Activated CD8-positive, alpha-beta T cell treated with anti-CD3 and anti-CD28 coated beads for 36 hours (primary cell): ENCODE results near the gene STXBP2. TPM values are rescaled to one million over a fixed set of nuclear protein-coding genes. Genes with fewer than 3 reads are reported as not detected.
A peak's percentile ranks its signal among the peaks of the same experiment; 100 is the strongest.

Experiments
- ATAC-seq: fragments of 200-7000 bp; cut with Tn5 transposase; one replicate; pipeline ENCODE4 v1.10.0; 2021; ENCODE audit warnings: mild to moderate bottlenecking, moderate library complexity
- CTCF ChIA-PET: fragments of 350-600 bp; sonication (Branson Sonifier 250); formaldehyde crosslinking; loops from one replicate; lab custom pipeline; 2021; ENCODE audit warnings: antibody characterized with exemption; lab: Charles Lee
- POLR2A ChIA-PET: fragments of 350-600 bp; sonication (Branson Sonifier 250); formaldehyde crosslinking; loops from one replicate; lab custom pipeline; 2021; ENCODE audit warnings: antibody characterized with exemption; lab: Charles Lee
- DNase-seq: peaks from one replicate; pipeline ENCODE4 v3.0.0-alpha.2; 2020
- H3K27ac Mint-ChIP-seq: one replicate; pipeline ENCODE4 v1.8.0; 2021; ENCODE audit warnings: mild to moderate bottlenecking, mixed read lengths
- H3K27me3 Mint-ChIP-seq: one replicate; pipeline ENCODE4 v1.8.0; 2021; ENCODE audit warnings: mixed read lengths
- H3K36me3 Mint-ChIP-seq: one replicate; pipeline ENCODE4 v1.8.0; 2021; ENCODE audit warnings: low read depth, mixed read lengths
- H3K4me1 Mint-ChIP-seq: one replicate; pipeline ENCODE4 v1.8.0; 2021; ENCODE audit warnings: low read depth, mixed read lengths
- H3K4me3 Mint-ChIP-seq: one replicate; pipeline ENCODE4 v1.8.0; 2021; ENCODE audit warnings: mild to moderate bottlenecking, moderate library complexity, mixed read lengths
- H3K9me3 Mint-ChIP-seq: one replicate; pipeline ENCODE4 v1.8.0; 2021; ENCODE audit warnings: mixed read lengths
- CTCF ChIP-seq: fragments of 200-600 bp; IDR thresholded peaks from one replicate; pipeline ENCODE4 v1.8.0; 2022; ENCODE audit warnings: antibody characterized with exemption, mild to moderate bottlenecking
- intact Hi-C: fragments of 100-400 bp; cut with micrococcal nuclease; formaldehyde crosslinking; loops from one replicate; pipeline ENCODE4 v1.10.0; 2022
- total RNA-seq, 2 experiments: library from RNA; stranded (reverse); gene quantifications; one replicate each; pipeline ENCODE4 v1.2.3, GENCODE V29; 2021

The STXBP2 gene
- total RNA-seq, 2 experiments from 2014 or later: 96.4 to 99.2 TPM

- Mint-ChIP-seq H3K4me1 (no peaks in the 10 kb centered on the region), H3K36me3 (peaks cover 23% of the 10 kb centered on the region), H3K4me3 (no peak overlapping the region), H3K9me3 (no peaks in the 10 kb centered on the region), H3K27ac (no peak overlapping the region), H3K27me3 (no peaks in the 10 kb centered on the region)
- DNase-seq (no peak), ATAC-seq (no peak)
- intact Hi-C loops: no loop called here
- no peak for TF ChIP-seq CTCF
- ChIA-PET POLR2A (interaction anchor here (0.6 to 1.4 kb wide), 3 partner anchors 13 to 385 kb away, joined by 3 to 4 read pairs (median 3); partner anchors contain the start of genes PCP2 and STXBP2), CTCF (no interaction called here)
These were observed 16.2 kb upstream of the STXBP2 start for GRCh38 chr19:7620442-7621412.

GRCh38 chr19:7622933-7623685, 13.8 kb upstream of the STXBP2 start:
- Mint-ChIP-seq H3K4me3 (no peak overlapping the region), H3K9me3 (no peaks in the 10 kb centered on the region), H3K27ac (no peak overlapping the region), H3K27me3 (no peaks in the 10 kb centered on the region), H3K36me3 (peaks cover 18% of the 10 kb centered on the region), H3K4me1 (peaks cover 11% of the 10 kb centered on the region)
- ChIA-PET POLR2A (interaction anchor here (1.0 kb wide), 1 partner anchor 10 kb away, joined by 4 read pairs; the partner anchor contains the start of gene PCP2), CTCF (interaction anchor here (0.6 kb wide), 1 partner anchor 246 kb away, joined by 3 read pairs; no protein-coding TSS in a partner anchor)
- TF ChIP-seq CTCF: no peak
- ATAC-seq (peak; percentile 74), DNase-seq (no peak)
- intact Hi-C loops: no loop called here

- no peak overlapping the region for H3K27ac Mint-ChIP-seq
- CTCF ChIA-PET: interaction anchor here (0.6 to 1.8 kb wide), 2 partner anchors 57 to 246 kb away, joined by 3 to 4 read pairs; partner anchors contain the start of gene TRAPPC5
These were observed 12.9 kb upstream of the STXBP2 start for GRCh38 chr19:7623725-7624603.

GRCh38 chr19:7624810-7625209, 12.1 kb upstream of the STXBP2 start:
- intact Hi-C loops: no loop called here
- no peak for TF ChIP-seq CTCF
- no peaks in the 10 kb centered on the region for H3K9me3 Mint-ChIP-seq
- peaks cover 15% of the 10 kb centered on the region for H3K36me3 Mint-ChIP-seq
- no peak overlapping the region for H3K4me3 Mint-ChIP-seq
- peaks cover 21% of the 10 kb centered on the region for H3K4me1 Mint-ChIP-seq
- no peaks in the 10 kb centered on the region for H3K27me3 Mint-ChIP-seq
- no peak overlapping the region for H3K27ac Mint-ChIP-seq
- POLR2A ChIA-PET: no interaction called here
- CTCF ChIA-PET: interaction anchor here (1.8 kb wide), 1 partner anchor 56 kb away, joined by 4 read pairs; the partner anchor contains the start of gene TRAPPC5
- DNase-seq (no peak), ATAC-seq (no peak)

More at GRCh38 chr19:7623725-7624603, 12.9 kb upstream of the STXBP2 start:
- POLR2A ChIA-PET: interaction anchor here (1.0 kb wide), 1 partner anchor 54 kb away, joined by 3 read pairs; no protein-coding TSS in a partner anchor
- ATAC-seq: no peak
- no peaks in the 10 kb centered on the region for H3K27me3 Mint-ChIP-seq
- intact Hi-C loops: no loop called here
- H3K9me3 Mint-ChIP-seq: no peaks in the 10 kb centered on the region
- no peak overlapping the region for H3K4me3 Mint-ChIP-seq
- DNase-seq: no peak
- no peak for TF ChIP-seq CTCF
- peaks cover 19% of the 10 kb centered on the region for H3K4me1 Mint-ChIP-seq
- peaks cover 14% of the 10 kb centered on the region for H3K36me3 Mint-ChIP-seq
